Neuron (in vitro differentiated cells): ENCODE data around the gene RPL27.
"Not testable (repeated sequence)": the region's sequence is repeated elsewhere in the genome, so short reads cannot be mapped to it uniquely, and the experiment has no call there.

Source experiments
- H2AFZ ChIP-seq: one replicate; pipeline ENCODE4 v1.6.1; 2013; ENCODE audit warnings: low read depth, mild to moderate bottlenecking, inconsistent platforms, low read length, moderate library complexity
- H3K27me3 ChIP-seq: one replicate; pipeline ENCODE4 v1.6.1; 2013; ENCODE audit warnings: low read length; ENCODE audit not compliant: insufficient read depth
- H3K36me3 ChIP-seq: one replicate; pipeline ENCODE4 v1.6.1; 2013; ENCODE audit warnings: low read length; ENCODE audit not compliant: insufficient read depth
- H3K4me1 ChIP-seq: one replicate; pipeline ENCODE4 v1.6.1; 2013; ENCODE audit warnings: low read length; ENCODE audit not compliant: insufficient read depth
- H3K4me3 ChIP-seq: 2 replicates; pipeline ENCODE4 v1.5.1; 2013; ENCODE audit warnings: mild to moderate bottlenecking, low read length, moderate library complexity
- H3K9me3 ChIP-seq: one replicate; pipeline ENCODE4 v1.6.1; 2013; ENCODE audit warnings: low read length

The RPL27 gene

GRCh38 chr17:42980766-42981397 lies 17.3 kb upstream of the RPL27 start:
- H3K27me3 ChIP-seq: no peaks in the 10 kb centered on the region
- H2AFZ ChIP-seq: peak overlapping the region; percentile 78
- peak overlapping the region; percentile 55 for H3K4me3 ChIP-seq
- no peaks in the 10 kb centered on the region for H3K9me3 ChIP-seq
- H3K4me1 ChIP-seq: peaks cover 12% of the 10 kb centered on the region
- H3K36me3 ChIP-seq: peaks cover 10% of the 10 kb centered on the region

DNA sequence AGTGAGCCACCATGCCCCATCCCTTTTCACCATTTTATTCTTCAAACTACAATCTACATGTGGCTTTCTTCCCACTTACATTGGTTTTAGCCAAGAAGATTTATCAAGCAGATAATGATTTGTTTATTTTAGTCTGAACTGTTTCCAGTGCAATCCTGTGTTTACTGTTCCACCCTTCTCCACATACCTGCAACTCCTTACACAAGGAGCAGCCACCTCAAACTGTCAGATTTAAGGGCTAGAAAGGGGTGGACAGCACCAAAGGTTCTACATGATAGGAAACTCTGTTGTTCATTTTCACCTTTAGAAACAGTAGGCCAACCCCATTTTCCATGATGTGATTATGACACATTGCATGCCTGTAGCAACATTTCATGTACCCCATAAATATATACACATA lies 16.0 kb upstream of the RPL27 start:
- Histone ChIP-seq H3K36me3 (peaks cover 15% of the 10 kb centered on the region), H3K4me1 (peaks cover 12% of the 10 kb centered on the region), H2AFZ (no peak overlapping the region), H3K4me3 (no peak overlapping the region), H3K9me3 (no peaks in the 10 kb centered on the region), H3K27me3 (no peaks in the 10 kb centered on the region)

- no peaks in the 10 kb centered on the region for H3K27me3 ChIP-seq
- H3K36me3 ChIP-seq: peaks cover 38% of the 10 kb centered on the region
- H2AFZ ChIP-seq: no peak overlapping the region
- H3K9me3 ChIP-seq: no peaks in the 10 kb centered on the region
- no peak overlapping the region for H3K4me3 ChIP-seq
- H3K4me1 ChIP-seq: peaks cover 9% of the 10 kb centered on the region
These were observed 13.0 kb upstream of the RPL27 start for GRCh38 chr17:42985225-42985624.

- no peak overlapping the region for H3K4me3 ChIP-seq
- no peaks in the 10 kb centered on the region for H3K27me3 ChIP-seq
- H2AFZ ChIP-seq: no peak overlapping the region
- no peaks in the 10 kb centered on the region for H3K9me3 ChIP-seq
- no peaks in the 10 kb centered on the region for H3K4me1 ChIP-seq
- H3K36me3 ChIP-seq: peaks cover 58% of the 10 kb centered on the region
These were observed 9.1 kb upstream of the RPL27 start for GRCh38 chr17:42989141-42989540.

- Histone ChIP-seq H3K9me3 (no peaks in the 10 kb centered on the region), H3K36me3 (peaks cover 59% of the 10 kb centered on the region), H3K4me3 (no peak overlapping the region), H2AFZ (no peak overlapping the region), H3K4me1 (no peaks in the 10 kb centered on the region), H3K27me3 (no peaks in the 10 kb centered on the region)
These were observed 8.2 kb upstream of the RPL27 start for GRCh38 chr17:42989726-42990652.

DNA sequence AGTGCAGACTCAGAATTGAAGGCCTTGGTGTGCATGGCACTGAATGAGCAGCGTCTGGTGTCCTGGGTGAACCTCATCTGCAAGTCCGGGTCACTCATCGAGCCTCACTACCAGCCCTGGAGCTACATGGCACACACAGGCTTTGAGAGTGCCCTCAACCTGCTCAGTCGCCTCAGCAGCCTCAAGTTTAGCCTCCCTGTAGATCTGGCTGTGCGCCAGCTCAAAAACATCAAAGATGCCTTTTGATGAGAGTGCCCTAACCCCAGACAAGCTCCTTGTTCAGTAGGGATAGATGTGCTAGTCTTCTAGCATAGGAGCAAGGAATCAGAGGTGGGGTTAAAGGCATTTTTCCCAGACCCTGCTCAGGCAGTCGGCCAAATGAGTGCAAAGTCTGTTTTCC lies 6.7 kb upstream of the RPL27 start:
- Histone ChIP-seq H3K9me3 (no peaks in the 10 kb centered on the region), H3K36me3 (peaks cover 54% of the 10 kb centered on the region), H3K4me3 (no peak overlapping the region), H3K27me3 (no peaks in the 10 kb centered on the region), H3K4me1 (no peaks in the 10 kb centered on the region), H2AFZ (no peak overlapping the region)

DNA sequence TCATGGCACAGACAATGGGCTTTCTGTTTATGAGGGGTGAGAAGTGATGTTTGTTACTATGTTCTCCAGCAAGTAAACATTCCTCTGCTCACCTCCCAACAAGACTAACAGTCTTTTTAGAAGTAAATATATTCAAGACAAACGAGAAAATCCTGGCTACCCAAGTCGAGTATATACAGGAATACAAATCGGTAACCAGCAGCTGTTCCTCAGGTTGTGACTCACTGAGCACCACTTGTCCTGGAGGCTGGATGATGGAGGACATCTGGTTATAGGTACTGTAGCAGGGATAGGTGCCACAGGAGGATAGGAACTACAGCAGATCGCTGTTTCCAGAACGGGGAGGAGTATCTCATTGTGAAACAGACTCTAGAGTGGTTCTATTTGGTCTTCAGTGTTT lies 5.3 kb upstream of the RPL27 start:
- Histone ChIP-seq H3K4me1 (no peaks in the 10 kb centered on the region), H3K4me3 (no peak overlapping the region), H3K9me3 (no peaks in the 10 kb centered on the region), H2AFZ (no peak overlapping the region), H3K27me3 (no peaks in the 10 kb centered on the region), H3K36me3 (peaks cover 49% of the 10 kb centered on the region)

GRCh38 chr17:42993913-42994312 lies 4.3 kb upstream of the RPL27 start:
- H3K4me1 ChIP-seq, H3K4me3 ChIP-seq, H3K27me3 ChIP-seq, H3K9me3 ChIP-seq, H2AFZ ChIP-seq: not testable (repeated sequence)
- H3K36me3 ChIP-seq: peaks cover 41% of the 10 kb centered on the region

DNA sequence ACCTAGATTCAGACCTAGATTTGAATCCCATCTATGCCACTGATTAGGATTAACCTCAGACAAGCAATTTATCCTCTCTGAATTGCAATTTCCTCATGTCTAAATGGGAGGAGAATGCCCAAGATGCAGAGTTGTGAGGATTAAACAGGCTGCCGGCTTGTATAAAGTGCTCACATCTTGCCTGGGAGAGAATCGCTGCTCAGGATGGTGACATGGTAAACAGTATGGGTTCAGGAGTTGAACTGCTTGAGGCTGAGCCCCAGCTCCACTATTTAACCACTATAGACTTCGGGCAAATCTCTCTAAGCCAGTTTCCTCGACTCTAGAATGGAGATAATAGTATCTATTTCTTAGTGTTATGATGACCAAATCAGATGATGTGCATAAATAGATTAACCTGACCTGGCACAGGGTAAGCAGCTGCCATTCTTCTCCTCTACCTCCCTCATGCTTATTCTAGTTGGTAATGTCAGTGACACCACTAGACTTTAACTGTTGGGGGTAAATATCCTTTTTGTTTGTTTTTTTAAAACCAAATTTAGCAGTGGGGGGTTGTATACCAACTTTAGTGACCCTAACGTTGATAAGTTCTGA lies 732 bp upstream of the RPL27 start:
- no peak overlapping the region for H2AFZ ChIP-seq
- peaks cover 9% of the 10 kb centered on the region for H3K4me1 ChIP-seq
- no peaks in the 10 kb centered on the region for H3K9me3 ChIP-seq
- peaks cover 36% of the 10 kb centered on the region for H3K36me3 ChIP-seq
- no peaks in the 10 kb centered on the region for H3K27me3 ChIP-seq
- H3K4me3 ChIP-seq: peak overlapping the region; percentile 20

DNA sequence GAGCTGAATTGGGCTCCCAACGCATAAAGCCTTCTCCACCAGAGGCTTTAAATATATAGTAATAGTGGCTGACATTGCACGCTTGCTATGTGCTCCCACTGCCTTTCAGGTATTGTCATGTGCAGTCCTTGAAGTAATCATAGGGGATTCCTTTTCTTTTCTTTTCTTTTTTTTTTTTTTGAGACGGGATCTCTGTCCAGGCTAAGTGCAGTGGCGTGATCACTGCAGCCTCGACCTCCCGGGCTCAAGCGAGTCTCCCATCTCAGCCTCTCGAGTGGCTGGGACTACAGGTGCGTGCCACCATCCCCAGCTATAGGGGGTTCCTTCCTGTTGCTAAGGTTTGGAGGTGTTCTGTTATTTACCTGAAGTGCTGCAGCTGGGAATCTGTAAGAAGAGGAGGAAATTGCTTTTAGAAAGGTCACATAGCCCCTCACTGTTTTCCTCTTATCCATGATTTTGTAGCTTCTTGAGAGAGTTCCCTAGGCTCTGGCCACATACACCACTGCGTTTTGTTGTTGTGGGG lies 845 bp downstream of the RPL27 start:
- peaks cover 9% of the 10 kb centered on the region for H3K4me1 ChIP-seq
- no peak overlapping the region for H2AFZ ChIP-seq
- peak overlapping the region; percentile 72 for H3K4me3 ChIP-seq
- no peaks in the 10 kb centered on the region for H3K27me3 ChIP-seq
- no peaks in the 10 kb centered on the region for H3K9me3 ChIP-seq
- H3K36me3 ChIP-seq: peaks cover 43% of the 10 kb centered on the region

- H3K4me1 ChIP-seq, H2AFZ ChIP-seq, H3K4me3 ChIP-seq, H3K9me3 ChIP-seq, H3K27me3 ChIP-seq: not testable (repeated sequence)
- H3K36me3 ChIP-seq: peaks cover 40% of the 10 kb centered on the region
These were observed 2.7 kb downstream of the RPL27 start for GRCh38 chr17:43000894-43001293.

DNA sequence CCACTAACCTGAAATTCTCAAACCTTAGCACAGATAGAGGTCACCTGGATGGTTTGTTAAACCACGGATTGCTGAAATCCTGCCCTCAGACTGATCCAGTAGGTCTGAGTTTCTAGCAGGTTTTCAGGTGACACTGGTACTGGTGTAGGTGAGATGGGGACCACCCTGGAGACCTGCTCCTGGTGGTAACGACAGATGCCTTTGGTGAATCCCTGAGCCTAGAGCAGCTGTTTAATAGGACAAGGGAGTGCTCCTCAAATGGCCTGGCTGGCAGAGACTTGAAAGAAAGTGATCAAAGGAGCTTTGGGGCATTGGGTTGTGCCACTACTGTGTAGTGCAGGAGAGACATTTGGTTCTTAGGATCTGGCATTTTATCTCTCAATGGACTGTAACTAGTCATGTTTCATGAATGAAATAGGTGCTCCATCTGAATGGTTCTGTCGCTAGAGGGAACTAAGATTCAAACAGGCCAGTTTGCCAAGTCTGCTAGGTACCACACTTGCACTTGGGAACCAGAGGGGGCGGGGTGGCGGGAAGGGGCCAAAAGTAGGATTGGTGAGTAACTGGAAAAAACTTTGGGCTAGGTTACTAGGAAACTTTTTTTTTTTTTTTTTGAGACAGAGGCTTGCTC lies 5.4 kb downstream of the RPL27 start:
- no peaks in the 10 kb centered on the region for H3K9me3 ChIP-seq
- H3K4me3 ChIP-seq: no peak overlapping the region
- H3K27me3 ChIP-seq: no peaks in the 10 kb centered on the region
- H3K4me1 ChIP-seq: peaks cover 11% of the 10 kb centered on the region
- H2AFZ ChIP-seq: no peak overlapping the region
- H3K36me3 ChIP-seq: peaks cover 40% of the 10 kb centered on the region
